Endothelial cell of umbilical vein (primary cell): ENCODE data around the gene EPN1.

Source experiments
- CTCF ChIP-seq, 2 donors: IDR thresholded peaks; 1 replicate in 1 of 2; 2 replicates in 1 of 2; pipeline ENCODE4 v1.5.1; 2011; ENCODE audit warnings: low read length in 2 of 2, mild to moderate bottlenecking in 2 of 2, moderate library complexity in 2 of 2, control low read depth in 1 of 2, inconsistent platforms in 1 of 2, low read depth in 1 of 2; ENCODE audit not compliant: insufficient read depth in 1 of 2; ENCODE audit errors: extremely low read depth in 1 of 2
- EZH2 ChIP-seq: IDR thresholded peaks from 2 replicates; pipeline ENCODE4 v1.6.1; 2012; ENCODE audit warnings: borderline replicate concordance, low read depth, mild to moderate bottlenecking, moderate library complexity, low read length, inconsistent platforms; ENCODE audit not compliant: severe bottlenecking
- JUN ChIP-seq: IDR thresholded peaks from 2 replicates; pipeline ENCODE4 v1.6.1; 2011; ENCODE audit warnings: borderline replicate concordance, low read depth; ENCODE audit not compliant: insufficient read length, insufficient read depth
- POLR2A ChIP-seq: IDR thresholded peaks from 2 replicates; pipeline ENCODE4 v1.6.1; 2012; ENCODE audit warnings: low read depth, mild to moderate bottlenecking, control low read depth, low read length
- POLR2AphosphoS5 ChIP-seq: IDR thresholded peaks from 2 replicates; pipeline ENCODE4 v1.6.1; 2012; ENCODE audit warnings: low read depth, mild to moderate bottlenecking, control low read depth, low read length, moderate library complexity; ENCODE audit not compliant: insufficient read depth
- TF ChIP-seq, protein P1 (sequence below): IDR thresholded peaks from 2 replicates; pipeline ENCODE4 v1.6.1; 2011; ENCODE audit not compliant: insufficient read depth, insufficient read length

- TF ChIP-seq POLR2A: no peak
- TF ChIP-seq, protein P1, sequence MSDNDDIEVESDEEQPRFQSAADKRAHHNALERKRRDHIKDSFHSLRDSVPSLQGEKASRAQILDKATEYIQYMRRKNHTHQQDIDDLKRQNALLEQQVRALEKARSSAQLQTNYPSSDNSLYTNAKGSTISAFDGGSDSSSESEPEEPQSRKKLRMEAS: no peak
- no peak for TF ChIP-seq EZH2
- TF ChIP-seq CTCF (IDR thresholded peaks at IDR 0.05; ENCODE audit: extremely low read depth in 1 of 2, insufficient read depth in 1 of 2, low read depth in 1 of 2, low read length in 2 of 2): no peak
- TF ChIP-seq POLR2AphosphoS5: no peak
- TF ChIP-seq JUN: no peak
These were observed 37.5 kb upstream of the EPN1 start for GRCh38 chr19:55637534-55637933.
